ENCODE measurements around the gene SORCS2. TPM values are rescaled to one million over a fixed set of nuclear protein-coding genes. Genes with fewer than 3 reads are reported as not detected.

Gene SORCS2
- total RNA-seq, 1 donor from 2014 or later: 3.1 TPM

DNA sequence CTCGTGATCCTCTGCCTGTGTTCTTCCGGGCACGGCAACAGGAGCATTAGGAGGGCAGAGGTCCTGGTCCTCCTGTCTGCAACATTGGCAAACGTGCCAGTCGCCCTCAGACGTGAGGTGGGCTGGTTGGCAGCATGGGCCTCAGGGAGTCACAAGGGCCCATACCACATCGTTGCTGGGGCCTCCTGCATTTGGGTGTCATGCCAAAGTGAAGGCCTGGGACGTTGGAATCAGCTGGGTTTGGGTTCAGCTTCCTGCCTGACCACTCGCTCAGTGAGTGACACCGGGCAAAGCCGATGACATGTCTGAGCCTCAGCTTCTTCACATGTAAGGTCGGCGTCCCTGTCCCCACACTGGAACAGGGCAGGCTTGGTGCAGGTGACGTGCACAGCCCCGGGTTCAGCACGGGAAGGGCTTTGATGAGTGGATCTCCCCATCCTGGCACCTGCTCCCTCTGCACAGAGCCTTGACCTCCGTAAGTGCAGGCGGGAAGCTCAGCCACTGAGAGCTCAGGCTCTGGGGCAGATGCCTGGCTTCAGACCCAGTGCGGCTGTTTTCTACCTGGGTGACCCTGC, 150.8 kb downstream of the SORCS2 start:
- Histone ChIP-seq H3K27ac (ENCODE audit: low read depth, low read length) (no peak overlapping the region), H3K36me3 (ENCODE audit: control insufficient read depth in 3 of 3, insufficient read depth in 3 of 3, low read length in 3 of 3) (no peaks in the 10 kb centered on the region), H3K4me1 (ENCODE audit: control insufficient read depth in 3 of 3, insufficient read depth in 3 of 3, low read length in 3 of 3) (no peaks in the 10 kb centered on the region), H3K9ac (ENCODE audit: low read depth in 1 of 3, low read length in 3 of 3) (no peak overlapping the region), H3K27me3 (ENCODE audit: control insufficient read depth in 3 of 3, insufficient read depth in 3 of 3, low read length in 3 of 3) (no peaks in the 10 kb centered on the region), H3K9me3 (ENCODE audit: control insufficient read depth in 3 of 3, low read length in 3 of 3) (peaks cover 3 to 5% (median 5%) of the 10 kb centered on the region in 3 donors), H3K4me3 (ENCODE audit: low read length in 3 of 3) (no peak overlapping the region)

DNA sequence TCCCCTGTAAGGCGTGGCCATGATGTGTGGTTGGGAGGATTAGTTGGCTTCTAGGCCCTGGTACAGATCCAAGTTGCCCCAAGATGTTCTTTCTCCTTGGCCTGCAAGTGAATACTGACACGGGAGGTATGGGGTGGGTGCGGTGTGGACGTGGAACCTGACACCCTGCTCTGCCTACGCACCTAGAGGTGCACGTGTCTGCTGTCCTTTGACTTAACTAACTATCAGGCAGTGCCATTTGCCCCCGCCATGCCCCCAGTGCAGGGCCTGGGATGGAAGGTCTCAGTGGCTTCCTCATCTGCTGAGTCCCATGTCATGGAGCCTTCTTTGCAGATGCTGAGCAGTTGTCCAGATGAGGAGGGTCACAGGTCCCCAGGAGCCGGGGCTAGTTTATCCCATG, 151.6 kb downstream of the SORCS2 start:
- no peaks in the 10 kb centered on the region for H3K27me3 ChIP-seq (ENCODE audit: control insufficient read depth in 3 of 3, insufficient read depth in 3 of 3, low read length in 3 of 3)
- H3K27ac ChIP-seq (ENCODE audit: low read depth, low read length): no peak overlapping the region

DNA sequence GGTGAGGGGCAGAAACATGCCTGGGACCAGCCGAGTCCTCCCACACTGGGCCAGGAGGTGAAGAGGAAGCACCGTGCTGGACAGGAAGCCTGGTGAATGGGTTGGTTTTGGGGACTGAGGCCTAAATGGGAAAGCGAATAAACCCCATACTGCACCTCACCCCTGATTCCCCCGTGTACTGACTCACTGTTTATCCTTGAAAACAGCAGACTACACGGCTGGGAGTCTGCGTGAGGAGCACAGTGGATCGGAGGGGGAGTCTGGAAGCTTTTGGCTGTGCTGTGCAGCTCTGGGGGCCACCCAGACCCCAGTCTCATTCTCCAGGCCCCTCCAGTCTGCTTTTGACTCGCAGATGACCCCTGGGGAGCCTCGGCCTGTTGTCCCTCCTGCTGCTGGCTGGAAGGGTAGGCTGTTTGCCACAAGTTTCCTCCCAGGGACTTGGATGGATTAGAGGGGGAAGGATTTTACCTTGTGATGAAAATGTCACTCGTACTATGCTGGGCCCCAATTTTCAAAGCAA, 152.4 kb downstream of the SORCS2 start:
- no peak overlapping the region for H3K27ac ChIP-seq (ENCODE audit: low read depth, low read length)
- no peak overlapping the region for H3K9ac ChIP-seq (ENCODE audit: low read depth in 1 of 3, low read length in 3 of 3)

More for the DNA sequence above, 151.6 kb downstream of the SORCS2 start:
- Histone ChIP-seq H3K4me1 (ENCODE audit: control insufficient read depth in 3 of 3, insufficient read depth in 3 of 3, low read length in 3 of 3) (no peaks in the 10 kb centered on the region), H3K9me3 (ENCODE audit: control insufficient read depth in 3 of 3, low read length in 3 of 3) (peaks cover 3 to 5% (median 5%) of the 10 kb centered on the region in 3 donors), H3K36me3 (ENCODE audit: control insufficient read depth in 3 of 3, insufficient read depth in 3 of 3, low read length in 3 of 3) (no peaks in the 10 kb centered on the region), H3K4me3 (ENCODE audit: low read length in 3 of 3) (no peak overlapping the region), H3K9ac (ENCODE audit: low read depth in 1 of 3, low read length in 3 of 3) (no peak overlapping the region)

DNA sequence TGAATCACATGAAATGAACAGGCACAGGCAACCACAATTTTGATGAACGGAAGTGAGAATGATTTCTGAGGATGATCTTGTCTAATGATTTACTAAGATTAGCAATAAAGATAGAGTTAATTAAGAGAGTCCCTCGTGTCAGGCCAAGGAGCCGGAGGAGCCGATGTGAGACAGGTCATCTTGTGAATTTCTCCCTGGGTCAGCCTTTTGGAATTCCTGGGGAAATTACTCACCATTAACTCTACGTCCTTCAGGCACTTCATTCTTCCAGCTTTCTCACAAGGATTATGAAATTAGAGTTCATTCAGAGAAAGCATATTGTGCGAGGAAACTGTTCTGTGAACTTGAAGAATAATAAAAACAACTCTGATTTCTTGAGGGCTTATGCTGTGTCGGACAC, 155.6 kb downstream of the SORCS2 start:
- Histone ChIP-seq H3K27me3 (ENCODE audit: control insufficient read depth in 3 of 3, insufficient read depth in 3 of 3, low read length in 3 of 3) (peaks cover 0 to 6% (median 0%) of the 10 kb centered on the region in 3 donors), H3K9ac (ENCODE audit: low read depth in 1 of 3, low read length in 3 of 3) (no peak overlapping the region), H3K4me3 (ENCODE audit: low read length in 3 of 3) (no peak overlapping the region), H3K36me3 (ENCODE audit: control insufficient read depth in 3 of 3, insufficient read depth in 3 of 3, low read length in 3 of 3) (no peaks in the 10 kb centered on the region), H3K4me1 (ENCODE audit: control insufficient read depth in 3 of 3, insufficient read depth in 3 of 3, low read length in 3 of 3) (no peaks in the 10 kb centered on the region), H3K9me3 (ENCODE audit: control insufficient read depth in 3 of 3, low read length in 3 of 3) (peaks cover 3 to 5% (median 5%) of the 10 kb centered on the region in 3 donors), H3K27ac (ENCODE audit: low read depth, low read length) (no peak overlapping the region)

More for the DNA sequence above, 152.4 kb downstream of the SORCS2 start:
- Histone ChIP-seq H3K4me3 (ENCODE audit: low read length in 3 of 3) (no peak overlapping the region), H3K4me1 (ENCODE audit: control insufficient read depth in 3 of 3, insufficient read depth in 3 of 3, low read length in 3 of 3) (no peaks in the 10 kb centered on the region), H3K27me3 (ENCODE audit: control insufficient read depth in 3 of 3, insufficient read depth in 3 of 3, low read length in 3 of 3) (no peaks in the 10 kb centered on the region), H3K9me3 (ENCODE audit: control insufficient read depth in 3 of 3, low read length in 3 of 3) (peaks cover 3 to 5% (median 5%) of the 10 kb centered on the region in 3 donors), H3K36me3 (ENCODE audit: control insufficient read depth in 3 of 3, insufficient read depth in 3 of 3, low read length in 3 of 3) (no peaks in the 10 kb centered on the region)

DNA sequence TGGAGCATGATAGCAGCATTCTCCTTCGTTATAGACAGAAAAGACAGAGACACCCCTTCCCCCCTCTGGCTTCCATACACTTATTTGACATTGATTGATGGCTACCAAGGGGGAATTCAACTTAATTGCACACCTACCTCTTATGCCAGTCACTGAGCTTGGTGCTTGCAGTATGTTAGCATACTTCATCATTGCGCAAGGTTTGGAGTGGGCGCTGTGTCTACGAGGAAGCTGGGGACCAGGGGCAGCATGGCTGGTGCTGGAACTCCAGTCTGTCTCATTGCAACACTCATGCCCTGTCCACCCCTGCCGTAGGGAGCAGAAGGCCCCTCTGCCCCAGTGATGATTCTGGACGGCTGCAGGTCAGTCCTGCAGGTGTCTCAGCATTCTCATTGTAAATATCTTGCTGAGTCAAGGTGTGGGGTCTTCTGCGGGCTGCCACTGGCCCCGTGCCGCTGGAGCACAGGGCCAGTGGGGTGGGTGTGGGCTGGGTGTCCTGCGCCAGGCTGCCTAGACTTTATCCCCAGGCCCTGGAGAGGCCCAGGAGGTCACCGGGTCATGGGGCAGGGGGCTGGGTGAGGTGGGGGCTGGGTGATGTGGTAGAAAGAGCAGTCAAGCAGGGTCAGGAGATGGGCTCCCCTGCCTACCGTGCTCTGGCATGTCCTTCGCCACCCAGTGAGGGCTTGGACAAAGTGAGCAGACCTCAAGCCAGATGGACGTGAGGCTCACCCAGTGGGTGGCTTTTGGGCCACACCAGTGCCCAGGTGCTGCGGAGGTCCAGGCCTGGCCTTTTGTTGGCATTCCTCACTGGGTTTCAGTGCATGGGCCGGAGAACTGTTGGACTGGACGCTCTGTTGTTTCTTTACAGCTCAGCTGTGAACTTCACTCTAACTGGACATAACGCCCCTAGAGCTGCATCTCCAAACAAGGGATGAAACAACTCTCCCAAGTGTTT, 156.9 kb downstream of the SORCS2 start:
- Histone ChIP-seq H3K9me3 (ENCODE audit: control insufficient read depth in 3 of 3, low read length in 3 of 3) (peaks cover 3 to 5% (median 5%) of the 10 kb centered on the region in 3 donors), H3K27me3 (ENCODE audit: control insufficient read depth in 3 of 3, insufficient read depth in 3 of 3, low read length in 3 of 3) (peaks cover 0 to 9% (median 0%) of the 10 kb centered on the region in 3 donors), H3K9ac (ENCODE audit: low read depth in 1 of 3, low read length in 3 of 3) (no peak overlapping the region), H3K4me1 (ENCODE audit: control insufficient read depth in 3 of 3, insufficient read depth in 3 of 3, low read length in 3 of 3) (no peaks in the 10 kb centered on the region), H3K36me3 (ENCODE audit: control insufficient read depth in 3 of 3, insufficient read depth in 3 of 3, low read length in 3 of 3) (no peaks in the 10 kb centered on the region), H3K4me3 (ENCODE audit: low read length in 3 of 3) (no peak overlapping the region), H3K27ac (ENCODE audit: low read depth, low read length) (no peak overlapping the region)

DNA sequence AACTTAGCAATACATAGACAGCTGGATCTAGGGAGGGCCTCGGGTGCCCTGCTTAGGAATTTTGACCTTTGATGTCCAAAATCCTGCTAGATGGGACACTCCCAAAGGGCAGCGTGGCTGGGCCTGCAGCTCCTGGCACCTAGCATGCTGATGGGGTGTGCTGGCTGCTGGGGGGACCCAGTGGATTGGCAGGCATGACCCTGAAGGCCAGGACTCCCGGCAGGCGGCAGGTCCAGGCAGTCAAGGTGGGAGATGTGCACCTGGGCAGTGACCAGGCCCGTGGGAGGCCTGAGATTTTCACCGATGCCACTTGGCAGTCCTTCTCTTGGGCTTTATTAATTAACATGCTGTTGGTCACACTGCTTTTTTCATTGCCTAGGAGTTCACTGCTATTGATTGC, 158.1 kb downstream of the SORCS2 start:
- Histone ChIP-seq H3K27ac (ENCODE audit: low read depth, low read length) (no peak overlapping the region), H3K9me3 (ENCODE audit: control insufficient read depth in 3 of 3, low read length in 3 of 3) (peaks cover 2 to 5% (median 3%) of the 10 kb centered on the region in 3 donors), H3K27me3 (ENCODE audit: control insufficient read depth in 3 of 3, insufficient read depth in 3 of 3, low read length in 3 of 3) (peaks cover 0 to 9% (median 0%) of the 10 kb centered on the region in 3 donors), H3K4me1 (ENCODE audit: control insufficient read depth in 3 of 3, insufficient read depth in 3 of 3, low read length in 3 of 3) (no peaks in the 10 kb centered on the region), H3K9ac (ENCODE audit: low read depth in 1 of 3, low read length in 3 of 3) (no peak overlapping the region), H3K4me3 (ENCODE audit: low read length in 3 of 3) (no peak overlapping the region), H3K36me3 (ENCODE audit: control insufficient read depth in 3 of 3, insufficient read depth in 3 of 3, low read length in 3 of 3) (no peaks in the 10 kb centered on the region)

DNA sequence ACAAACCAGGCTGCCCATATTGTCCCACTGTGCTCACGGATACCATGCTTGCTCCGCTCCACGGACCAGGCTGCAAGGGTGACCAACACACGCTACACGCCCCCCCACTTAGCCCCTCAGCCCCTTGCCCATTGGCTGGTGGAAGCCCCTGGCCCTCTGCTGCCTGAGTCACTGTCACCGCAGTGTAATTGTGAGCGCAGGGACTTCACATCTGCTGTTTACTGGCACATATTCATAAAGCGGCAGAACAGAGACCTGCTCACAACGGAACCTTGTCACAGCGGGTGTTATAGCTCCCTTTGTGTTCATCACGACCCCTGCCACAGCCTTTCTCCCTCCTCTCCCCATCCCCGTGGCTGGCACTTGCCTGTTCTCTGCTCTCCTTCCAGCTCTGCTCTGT, 158.7 kb downstream of the SORCS2 start:
- H3K9ac ChIP-seq (ENCODE audit: low read depth in 1 of 3, low read length in 3 of 3): no peak overlapping the region
- peaks cover 0 to 5% (median 0%) of the 10 kb centered on the region in 3 donors for H3K9me3 ChIP-seq (ENCODE audit: control insufficient read depth in 3 of 3, low read length in 3 of 3)
- H3K4me3 ChIP-seq (ENCODE audit: low read length in 3 of 3): no peak overlapping the region
- H3K27me3 ChIP-seq (ENCODE audit: control insufficient read depth in 3 of 3, insufficient read depth in 3 of 3, low read length in 3 of 3): peaks cover 0 to 9% (median 0%) of the 10 kb centered on the region in 3 donors
- H3K36me3 ChIP-seq (ENCODE audit: control insufficient read depth in 3 of 3, insufficient read depth in 3 of 3, low read length in 3 of 3): no peaks in the 10 kb centered on the region
- no peak overlapping the region for H3K27ac ChIP-seq (ENCODE audit: low read depth, low read length)
- no peaks in the 10 kb centered on the region for H3K4me1 ChIP-seq (ENCODE audit: control insufficient read depth in 3 of 3, insufficient read depth in 3 of 3, low read length in 3 of 3)

DNA sequence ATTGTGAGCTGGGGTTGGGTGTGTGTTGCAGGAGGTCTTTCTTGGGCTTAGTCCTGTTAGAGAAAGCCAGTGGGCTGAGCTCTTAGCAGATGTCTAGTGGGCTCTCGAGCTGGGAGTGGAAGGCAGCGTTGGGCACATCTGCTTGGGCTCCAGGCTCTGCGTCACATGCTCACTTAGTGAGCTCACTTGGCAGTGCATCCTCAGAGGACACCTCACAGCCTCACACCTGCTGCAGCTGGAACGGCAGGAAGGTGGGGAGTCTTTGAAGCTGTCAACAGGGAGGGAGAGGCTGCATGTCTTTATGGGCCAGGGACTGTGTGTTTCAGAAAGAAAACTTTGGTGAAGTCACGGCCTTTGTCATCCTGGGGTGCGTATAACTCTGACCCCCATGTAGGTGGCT, 160.1 kb downstream of the SORCS2 start:
- no peak overlapping the region for H3K27ac ChIP-seq (ENCODE audit: low read depth, low read length)

DNA sequence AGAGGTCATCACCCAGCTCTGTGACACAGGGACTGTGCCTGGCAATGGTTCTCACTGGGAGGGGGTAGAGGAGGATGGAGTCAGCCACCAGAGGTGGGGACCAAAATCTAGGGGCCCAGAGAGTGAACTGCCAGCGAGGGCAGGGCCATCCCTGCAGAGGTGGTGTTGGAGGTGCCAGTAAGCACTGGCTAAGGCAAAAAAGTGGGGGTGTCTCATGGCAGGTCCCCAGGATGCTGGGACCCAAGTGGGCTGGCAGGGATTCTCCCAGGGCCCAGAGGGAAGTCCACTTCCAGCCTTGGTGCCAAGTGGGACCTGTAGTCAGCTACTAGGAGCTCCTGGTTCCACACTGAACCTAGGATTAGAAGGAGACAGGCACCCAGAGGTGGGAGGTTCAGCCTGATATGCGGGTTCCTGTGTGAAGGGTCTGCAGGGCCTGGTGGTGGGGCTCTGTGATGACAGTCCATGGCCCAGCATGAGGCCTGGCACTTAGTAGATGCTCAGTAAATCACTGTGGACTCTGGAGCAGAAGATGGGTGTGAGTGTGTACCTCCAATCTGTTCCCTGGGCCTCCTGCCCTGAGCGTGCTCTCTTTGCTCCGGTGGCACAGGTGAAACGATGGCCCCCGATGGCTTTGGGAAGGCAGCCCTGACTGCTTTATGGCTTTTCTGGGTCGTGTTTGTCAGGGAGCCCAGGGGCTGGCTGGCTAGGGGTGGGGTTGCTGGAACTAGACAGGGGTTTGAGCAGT, 160.9 kb downstream of the SORCS2 start:
- H3K9me3 ChIP-seq (ENCODE audit: control insufficient read depth in 3 of 3, low read length in 3 of 3): no peaks in the 10 kb centered on the region
- H3K9ac ChIP-seq (ENCODE audit: low read depth in 1 of 3, low read length in 3 of 3): no peak overlapping the region
- H3K4me3 ChIP-seq (ENCODE audit: low read length in 3 of 3): no peak overlapping the region
- no peak overlapping the region for H3K27ac ChIP-seq (ENCODE audit: low read depth, low read length)
- peaks cover 0 to 2% (median 0%) of the 10 kb centered on the region in 3 donors for H3K4me1 ChIP-seq (ENCODE audit: control insufficient read depth in 3 of 3, insufficient read depth in 3 of 3, low read length in 3 of 3)
- H3K36me3 ChIP-seq (ENCODE audit: control insufficient read depth in 3 of 3, insufficient read depth in 3 of 3, low read length in 3 of 3): no peaks in the 10 kb centered on the region
- H3K27me3 ChIP-seq (ENCODE audit: control insufficient read depth in 3 of 3, insufficient read depth in 3 of 3, low read length in 3 of 3): peaks cover 0 to 9% (median 0%) of the 10 kb centered on the region in 3 donors

More for the DNA sequence above, 160.1 kb downstream of the SORCS2 start:
- H3K4me1 ChIP-seq (ENCODE audit: control insufficient read depth in 3 of 3, insufficient read depth in 3 of 3, low read length in 3 of 3): no peaks in the 10 kb centered on the region
- H3K4me3 ChIP-seq (ENCODE audit: low read length in 3 of 3): no peak overlapping the region
- no peaks in the 10 kb centered on the region for H3K36me3 ChIP-seq (ENCODE audit: control insufficient read depth in 3 of 3, insufficient read depth in 3 of 3, low read length in 3 of 3)
- peaks cover 0 to 9% (median 0%) of the 10 kb centered on the region in 3 donors for H3K27me3 ChIP-seq (ENCODE audit: control insufficient read depth in 3 of 3, insufficient read depth in 3 of 3, low read length in 3 of 3)
- no peaks in the 10 kb centered on the region for H3K9me3 ChIP-seq (ENCODE audit: control insufficient read depth in 3 of 3, low read length in 3 of 3)
- H3K9ac ChIP-seq (ENCODE audit: low read depth in 1 of 3, low read length in 3 of 3): no peak overlapping the region

Data from skeletal muscle tissue (tissue), 4 donors.